Astrocyte (in vitro differentiated cells and primary cell): Measurements from ENCODE around the gene SRCAP.

ENCODE experiments used
- EZH2 ChIP-seq: IDR thresholded peaks from 2 replicates; pipeline ENCODE4 v1.6.1; 2012; ENCODE audit warnings: mild to moderate bottlenecking, low read length, inconsistent platforms; ENCODE audit not compliant: insufficient read depth
- TF ChIP-seq, protein P1 (sequence below): IDR thresholded peaks from 2 replicates; pipeline ENCODE4 v1.5.1; 2011; ENCODE audit warnings: low read depth, mild to moderate bottlenecking, inconsistent platforms, low read length, moderate library complexity; ENCODE audit not compliant: insufficient read depth

DNA sequence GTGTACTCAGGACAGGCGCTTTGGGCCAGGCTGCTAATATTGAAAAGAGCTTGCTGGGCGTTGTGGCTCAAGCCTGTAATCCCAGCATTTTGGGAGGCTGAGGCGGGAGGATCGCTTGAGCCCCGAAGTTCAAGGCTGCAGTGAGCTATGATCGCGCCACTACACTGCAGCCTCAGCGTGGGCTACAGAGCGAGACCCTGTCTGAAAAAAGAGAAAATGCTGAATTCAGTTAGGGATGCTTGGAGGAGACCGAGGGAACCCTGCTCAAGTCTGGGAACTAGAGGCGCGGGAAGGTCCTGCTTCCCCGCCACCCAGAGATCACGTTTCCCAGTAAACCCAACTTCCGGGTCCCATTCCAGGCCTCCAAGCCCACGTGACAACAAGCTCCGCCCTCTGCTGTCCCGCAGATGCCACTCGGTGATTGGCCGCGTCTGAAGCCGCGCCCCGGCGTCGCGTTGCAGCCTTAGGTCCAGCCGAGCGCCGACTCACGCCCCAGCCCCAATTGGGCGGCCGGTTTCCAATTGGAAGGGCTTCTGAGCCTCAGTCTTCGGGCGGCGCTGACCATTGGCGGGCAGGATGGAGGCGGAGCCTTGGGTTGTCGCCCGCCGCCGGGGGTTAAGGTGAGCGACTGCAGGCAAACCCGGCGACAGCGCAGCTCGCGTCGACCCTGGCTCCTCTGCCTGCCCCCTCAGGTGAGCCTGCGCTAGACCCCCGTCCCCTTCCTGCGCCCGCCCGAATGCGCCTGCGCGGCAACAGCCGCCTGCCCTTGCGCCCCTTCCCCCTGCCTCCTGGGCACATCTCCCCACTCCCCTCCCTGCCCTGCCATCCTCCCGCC lies 49.0 kb downstream of the SRCAP start, which contains the start of gene PHKG2:
- TF ChIP-seq, protein P1, sequence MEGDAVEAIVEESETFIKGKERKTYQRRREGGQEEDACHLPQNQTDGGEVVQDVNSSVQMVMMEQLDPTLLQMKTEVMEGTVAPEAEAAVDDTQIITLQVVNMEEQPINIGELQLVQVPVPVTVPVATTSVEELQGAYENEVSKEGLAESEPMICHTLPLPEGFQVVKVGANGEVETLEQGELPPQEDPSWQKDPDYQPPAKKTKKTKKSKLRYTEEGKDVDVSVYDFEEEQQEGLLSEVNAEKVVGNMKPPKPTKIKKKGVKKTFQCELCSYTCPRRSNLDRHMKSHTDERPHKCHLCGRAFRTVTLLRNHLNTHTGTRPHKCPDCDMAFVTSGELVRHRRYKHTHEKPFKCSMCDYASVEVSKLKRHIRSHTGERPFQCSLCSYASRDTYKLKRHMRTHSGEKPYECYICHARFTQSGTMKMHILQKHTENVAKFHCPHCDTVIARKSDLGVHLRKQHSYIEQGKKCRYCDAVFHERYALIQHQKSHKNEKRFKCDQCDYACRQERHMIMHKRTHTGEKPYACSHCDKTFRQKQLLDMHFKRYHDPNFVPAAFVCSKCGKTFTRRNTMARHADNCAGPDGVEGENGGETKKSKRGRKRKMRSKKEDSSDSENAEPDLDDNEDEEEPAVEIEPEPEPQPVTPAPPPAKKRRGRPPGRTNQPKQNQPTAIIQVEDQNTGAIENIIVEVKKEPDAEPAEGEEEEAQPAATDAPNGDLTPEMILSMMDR: no peak
- TF ChIP-seq EZH2: no peak
